ENCODE data around the gene TACR2. TPM values are rescaled to one million over a fixed set of nuclear protein-coding genes. Genes with fewer than 3 reads are reported as not detected.

TACR2 gene
- total and polyA plus RNA-seq, 2 of the 13 experiments (the other 11 are each of a cell fraction or from before 2014, with no cell fraction given), result 0.04 TPM; not detected in 1

DNA sequence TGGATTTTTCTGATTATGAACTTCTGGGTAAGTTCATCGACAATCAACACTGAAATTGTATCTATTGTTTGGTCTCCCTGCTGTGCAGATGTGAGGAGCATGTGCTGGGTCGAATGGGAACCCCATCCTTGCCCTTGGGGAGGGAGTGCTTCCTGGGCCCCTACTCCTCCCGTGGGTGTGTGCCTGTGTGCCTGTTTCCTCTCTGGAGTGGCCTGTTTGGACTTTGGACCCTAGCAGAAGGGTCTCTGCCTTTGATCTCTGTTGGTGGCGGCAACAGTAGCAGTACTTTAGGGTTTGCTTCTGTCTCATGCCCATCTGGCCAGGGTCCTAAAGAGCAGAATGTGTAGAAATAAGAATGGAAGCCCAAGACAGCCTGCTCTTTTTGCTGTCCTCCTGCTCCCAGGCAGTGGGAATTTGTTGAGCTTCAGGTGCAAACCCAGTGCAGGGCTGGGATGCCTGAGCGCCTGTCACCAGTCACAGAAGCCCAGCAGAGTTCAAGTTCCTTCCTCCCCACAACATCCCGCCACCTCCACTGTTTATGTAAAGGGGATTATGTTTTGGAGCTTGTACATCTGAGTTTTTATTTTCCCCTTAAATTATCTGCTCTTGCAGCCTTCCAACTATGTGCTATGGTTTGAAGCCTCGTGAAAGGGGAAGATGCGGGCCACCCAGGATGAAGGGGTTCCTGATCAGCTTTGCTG lies 1.5 kb upstream of the TACR2 start (continued):
- TF ChIP-seq LBX2 (CRISPR knock-in tag; IDR thresholded peaks at IDR 0.05; ENCODE audit: borderline replicate concordance) (no peak), SOX5 (CRISPR knock-in tag; IDR thresholded peaks at IDR 0.05; ENCODE audit: borderline replicate concordance) (peak; percentile 66; the same call in 1 of the 2 replicates), ATAD3A (CRISPR knock-in tag; IDR thresholded peaks at IDR 0.05) (no peak), ZNF143 (CRISPR knock-in tag; IDR thresholded peaks at IDR 0.05) (no peak), ARNT (IDR thresholded peaks at IDR 0.05) (no peak), MIER2 (CRISPR knock-in tag; IDR thresholded peaks at IDR 0.05) (no peak), IKZF4 (CRISPR knock-in tag; IDR thresholded peaks at IDR 0.05; ENCODE audit: borderline replicate concordance, low read depth, not compliant biosample characterization) (no peak), PAWR (CRISPR knock-in tag; IDR thresholded peaks at IDR 0.05; ENCODE audit: borderline replicate concordance) (no peak), SMC3 (IDR thresholded peaks at IDR 0.05; ENCODE audit: low read length) (no peak), ZNF660 (CRISPR knock-in tag; IDR thresholded peaks at IDR 0.05; ENCODE audit: borderline replicate concordance, low read depth) (no peak), CENPBD1 (CRISPR knock-in tag; IDR thresholded peaks at IDR 0.05; ENCODE audit: borderline replicate concordance, low read depth) (no peak), NFATC3 (CRISPR knock-in tag; IDR thresholded peaks at IDR 0.05) (no peak), ATF1 (CRISPR knock-in tag; IDR thresholded peaks at IDR 0.05) (no peak), XRCC5 (optimal IDR thresholded peaks at IDR 0.05; ENCODE audit: low read length) (peak; percentile 75), ZNF782 (CRISPR knock-in tag; IDR thresholded peaks at IDR 0.05; ENCODE audit: borderline replicate concordance) (no peak), RARG (CRISPR knock-in tag; IDR thresholded peaks at IDR 0.05; ENCODE audit: low read depth) (no peak), ZNF576 (CRISPR knock-in tag; IDR thresholded peaks at IDR 0.05) (no peak), ZNF383 (CRISPR knock-in tag; IDR thresholded peaks at IDR 0.05; ENCODE audit: borderline replicate concordance) (no peak), ZKSCAN8 (CRISPR knock-in tag; IDR thresholded peaks at IDR 0.05; ENCODE audit: borderline replicate concordance) (no peak; the same call in 1 of the 2 replicates), NR2C2 (CRISPR knock-in tag; IDR thresholded peaks at IDR 0.05; ENCODE audit: borderline replicate concordance) (peak; percentile 46; the same call in 1 of the 2 replicates), ZNF430 (CRISPR knock-in tag; IDR thresholded peaks at IDR 0.05) (no peak), NFYB (CRISPR knock-in tag; IDR thresholded peaks at IDR 0.05) (no peak), TRIM24 (CRISPR knock-in tag; IDR thresholded peaks at IDR 0.05) (no peak), ZNF326 (CRISPR knock-in tag; IDR thresholded peaks at IDR 0.05; ENCODE audit: borderline replicate concordance) (no peak), ZNF546 (CRISPR knock-in tag; conservative IDR thresholded peaks at IDR 0.05) (no peak), ZNF768 (CRISPR knock-in tag; IDR thresholded peaks at IDR 0.05) (no peak), IKZF1 (IDR thresholded peaks at IDR 0.05) (no peak), ZNF124 (CRISPR knock-in tag; IDR thresholded peaks at IDR 0.05) (no peak), ZNF713 (CRISPR knock-in tag; IDR thresholded peaks at IDR 0.05) (no peak)
- TF ChIP-seq, protein P1, sequence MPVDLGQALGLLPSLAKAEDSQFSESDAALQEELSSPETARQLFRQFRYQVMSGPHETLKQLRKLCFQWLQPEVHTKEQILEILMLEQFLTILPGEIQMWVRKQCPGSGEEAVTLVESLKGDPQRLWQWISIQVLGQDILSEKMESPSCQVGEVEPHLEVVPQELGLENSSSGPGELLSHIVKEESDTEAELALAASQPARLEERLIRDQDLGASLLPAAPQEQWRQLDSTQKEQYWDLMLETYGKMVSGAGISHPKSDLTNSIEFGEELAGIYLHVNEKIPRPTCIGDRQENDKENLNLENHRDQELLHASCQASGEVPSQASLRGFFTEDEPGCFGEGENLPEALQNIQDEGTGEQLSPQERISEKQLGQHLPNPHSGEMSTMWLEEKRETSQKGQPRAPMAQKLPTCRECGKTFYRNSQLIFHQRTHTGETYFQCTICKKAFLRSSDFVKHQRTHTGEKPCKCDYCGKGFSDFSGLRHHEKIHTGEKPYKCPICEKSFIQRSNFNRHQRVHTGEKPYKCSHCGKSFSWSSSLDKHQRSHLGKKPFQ (CRISPR knock-in tag; IDR thresholded peaks at IDR 0.05; ENCODE audit: insufficient replicate concordance), result no peak
- TF ChIP-seq, protein P2, sequence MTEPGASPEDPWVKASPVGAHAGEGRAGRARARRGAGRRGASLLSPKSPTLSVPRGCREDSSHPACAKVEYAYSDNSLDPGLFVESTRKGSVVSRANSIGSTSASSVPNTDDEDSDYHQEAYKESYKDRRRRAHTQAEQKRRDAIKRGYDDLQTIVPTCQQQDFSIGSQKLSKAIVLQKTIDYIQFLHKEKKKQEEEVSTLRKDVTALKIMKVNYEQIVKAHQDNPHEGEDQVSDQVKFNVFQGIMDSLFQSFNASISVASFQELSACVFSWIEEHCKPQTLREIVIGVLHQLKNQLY (CRISPR knock-in tag; IDR thresholded peaks at IDR 0.05), result 0 out of 2 replicates have a peak, but pooled peaks have one; percentile 15

All from HepG2 (cell line).